Skeletal muscle tissue (tissue), 4 donors: ENCODE results near the gene SEZ6. TPM values are rescaled to one million over a fixed set of nuclear protein-coding genes. Genes with fewer than 3 reads are reported as not detected.
A peak's percentile ranks its signal among the peaks of the same experiment; 100 is the strongest.

Experiments used
- H3K27ac ChIP-seq: one replicate; pipeline ENCODE4 v1.7.0; 2013; ENCODE audit warnings: mild to moderate bottlenecking, low read depth, low read length, inconsistent platforms
- H3K27me3 ChIP-seq, 3 donors: one replicate each; pipeline ENCODE4 v1.7.0; 2013; ENCODE audit warnings: low read length in 3 of 3; ENCODE audit not compliant: control insufficient read depth in 3 of 3, insufficient read depth in 3 of 3
- H3K36me3 ChIP-seq, 3 donors: one replicate each; pipeline ENCODE4 v1.7.0; 2013; ENCODE audit warnings: low read length in 3 of 3; ENCODE audit not compliant: control insufficient read depth in 3 of 3, insufficient read depth in 3 of 3
- H3K4me1 ChIP-seq, 3 donors: one replicate each; pipeline ENCODE4 v1.7.0; 2013; ENCODE audit warnings: low read length in 3 of 3, mild to moderate bottlenecking in 3 of 3; ENCODE audit not compliant: control insufficient read depth in 3 of 3, insufficient read depth in 3 of 3
- H3K4me3 ChIP-seq, 3 donors: one replicate each; pipeline ENCODE4 v1.7.0; 2013; ENCODE audit warnings: low read length in 3 of 3
- H3K9ac ChIP-seq, 3 donors: one replicate each; pipeline ENCODE4 v1.7.0; 2013; ENCODE audit warnings: low read length in 3 of 3, mild to moderate bottlenecking in 3 of 3, moderate library complexity in 2 of 3, low read depth in 1 of 3
- H3K9me3 ChIP-seq, 3 donors: one replicate each; pipeline ENCODE4 v1.7.0; 2013; ENCODE audit warnings: low read length in 3 of 3; ENCODE audit not compliant: control insufficient read depth in 3 of 3
- total RNA-seq: library from RNA; depleted of rRNA; stranded (reverse); fragments of >200 nt; gene quantifications from one replicate; pipeline ENCODE4 v1.2.3, GENCODE V29; 2014
- donor health status: Osteomylitis.

SEZ6 gene
- total RNA-seq, 1 donor from 2014 or later, result not detected

DNA sequence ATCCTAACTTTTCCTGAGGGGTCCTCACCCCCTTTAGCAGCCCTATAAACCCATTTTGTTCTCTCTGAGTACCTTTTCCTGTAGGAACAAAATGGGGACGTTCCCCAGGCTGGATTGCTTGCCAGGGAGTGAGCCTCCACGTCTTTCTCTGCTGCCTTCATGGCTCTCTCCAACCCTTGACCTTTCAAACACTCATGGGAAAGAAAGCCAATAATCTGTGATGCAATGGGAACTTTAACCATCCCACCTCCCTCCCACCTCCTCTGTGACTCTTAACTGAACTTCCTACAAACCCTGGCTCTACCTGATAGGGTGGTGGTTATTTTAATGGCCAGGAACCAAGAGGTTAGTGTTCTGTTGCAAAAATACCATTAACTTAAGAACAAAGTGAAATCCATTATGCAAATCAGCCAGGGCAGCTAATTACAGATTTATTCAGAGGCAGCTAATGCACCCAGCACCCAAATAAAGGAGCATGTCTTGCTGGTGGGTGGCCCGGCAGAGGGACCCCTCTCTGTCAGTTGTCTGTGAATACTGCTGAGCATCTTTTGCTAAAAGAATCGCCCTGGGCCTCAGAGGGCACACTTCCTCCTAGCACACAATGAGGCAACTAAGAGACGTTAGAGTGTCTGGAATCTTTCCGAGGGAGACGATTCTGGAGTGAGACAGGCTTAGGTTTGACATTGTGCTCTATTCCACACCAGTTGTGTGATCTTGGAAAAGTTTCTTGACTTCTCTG lies 40.1 kb upstream of the SEZ6 start:
- H3K9ac ChIP-seq, result no peak overlapping the region
- no peaks in the 10 kb centered on the region for H3K9me3 ChIP-seq
- H3K4me3 ChIP-seq, result no peak overlapping the region
- H3K27me3 ChIP-seq, result peaks cover 0 to 7% (median 2%) of the 10 kb centered on the region in 3 donors
- H3K4me1 ChIP-seq, result peaks cover 7 to 10% (median 10%) of the 10 kb centered on the region in 3 donors
- no peak overlapping the region for H3K27ac ChIP-seq
- H3K36me3 ChIP-seq, result no peaks in the 10 kb centered on the region

DNA sequence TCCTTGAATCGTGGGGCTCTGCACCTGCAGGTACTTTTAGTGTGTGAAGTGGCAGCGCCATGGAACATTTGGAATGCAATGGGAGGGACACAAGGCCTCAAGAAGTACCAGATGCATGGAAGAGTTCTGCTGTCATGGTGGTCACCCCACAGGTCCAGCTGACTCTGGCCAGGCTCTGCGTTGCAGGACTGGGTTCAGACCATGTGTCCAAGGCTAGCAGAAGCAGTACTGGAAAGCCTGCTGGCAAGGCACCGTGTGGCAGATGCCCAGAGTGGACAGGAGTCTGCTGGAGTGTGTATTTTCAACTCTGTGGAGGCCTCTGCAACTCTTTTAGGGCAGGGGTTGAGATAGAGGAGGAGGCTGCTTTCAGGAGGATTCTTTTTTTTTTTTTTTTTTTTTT lies 39.2 kb upstream of the SEZ6 start:
- H3K9me3 ChIP-seq, result no peaks in the 10 kb centered on the region
- H3K4me1 ChIP-seq, result peaks cover 10 to 13% (median 10%) of the 10 kb centered on the region in 3 donors
- no peak overlapping the region for H3K27ac ChIP-seq
- H3K9ac ChIP-seq, result no peak overlapping the region
- no peak overlapping the region for H3K4me3 ChIP-seq
- H3K36me3 ChIP-seq, result no peaks in the 10 kb centered on the region
- H3K27me3 ChIP-seq, result peaks cover 0 to 7% (median 2%) of the 10 kb centered on the region in 3 donors

DNA sequence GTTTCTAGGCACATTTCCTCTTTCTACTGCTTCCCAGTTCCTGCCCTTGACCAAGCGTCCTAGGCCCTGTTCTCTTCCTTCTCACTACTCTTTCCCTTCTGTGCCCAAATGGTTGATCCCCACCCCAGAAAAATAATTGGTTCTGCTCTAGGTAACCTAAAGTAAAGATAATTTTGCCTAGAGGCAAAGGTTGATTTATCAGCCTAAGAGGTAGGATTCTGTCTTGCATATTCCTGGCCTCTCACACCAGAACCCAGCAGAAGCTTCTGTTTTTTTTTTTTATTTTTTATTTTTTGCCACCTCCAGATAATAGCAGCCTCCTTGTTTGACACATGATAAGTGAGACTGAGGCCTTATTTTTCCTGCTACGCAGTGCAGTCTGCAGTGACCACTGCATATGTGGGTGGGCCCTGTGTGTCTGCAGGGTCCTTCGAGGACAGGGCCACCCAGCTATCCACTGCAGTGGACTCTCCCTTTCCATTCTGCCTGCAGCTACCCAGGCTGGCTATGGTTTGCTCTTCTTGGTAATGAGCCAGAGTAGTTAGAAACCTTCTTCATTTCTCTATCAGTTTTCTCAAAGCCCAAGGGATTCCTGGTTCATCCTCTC lies 37.8 kb upstream of the SEZ6 start:
- Histone ChIP-seq H3K27me3 (peaks cover 0 to 5% (median 4%) of the 10 kb centered on the region in 3 donors), H3K27ac (no peak overlapping the region), H3K4me3 (no peak overlapping the region), H3K9ac (no peak overlapping the region), H3K9me3 (no peaks in the 10 kb centered on the region), H3K36me3 (no peaks in the 10 kb centered on the region), H3K4me1 (peaks cover 10 to 17% (median 11%) of the 10 kb centered on the region in 3 donors)

DNA sequence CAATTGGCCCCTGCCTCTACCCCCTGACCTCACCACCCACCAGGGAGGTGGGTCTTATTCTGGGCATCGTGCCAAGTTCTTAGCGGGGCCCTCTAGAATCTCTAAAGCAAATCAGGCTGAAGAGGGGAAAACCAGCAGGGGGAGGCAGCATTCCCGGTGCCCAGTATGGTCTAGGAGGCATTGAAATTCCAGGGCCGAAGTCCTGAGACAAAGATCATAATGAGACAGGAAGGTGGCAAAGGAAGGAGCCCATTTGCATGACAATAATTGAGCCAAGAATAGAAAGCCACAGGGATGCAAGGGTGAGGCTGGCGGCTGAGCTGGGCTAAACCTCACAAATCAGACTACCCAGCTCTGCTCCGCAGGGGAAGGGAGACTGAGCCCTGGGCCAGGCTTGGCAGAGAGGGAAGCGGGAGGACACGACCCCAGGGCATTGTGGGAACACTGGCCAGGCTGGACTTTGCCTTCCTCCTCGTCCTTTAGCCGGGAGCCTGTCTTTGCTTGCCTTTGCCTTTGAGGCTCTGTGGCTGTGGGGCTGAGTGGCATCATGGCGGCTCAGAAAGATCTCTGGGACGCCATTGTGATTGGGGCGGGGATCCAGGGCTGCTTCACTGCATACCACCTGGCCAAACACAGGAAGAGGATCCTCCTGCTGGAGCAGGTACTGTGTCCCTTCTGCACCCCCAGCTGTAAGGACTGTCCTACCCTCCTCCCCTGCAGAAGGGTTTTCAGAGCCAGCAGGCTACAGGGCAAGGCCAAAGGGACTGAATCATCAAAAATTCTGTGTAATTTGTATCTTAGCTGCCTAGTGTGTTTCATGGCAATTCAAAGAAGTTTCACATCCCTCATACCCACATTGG lies 37.1 kb upstream of the SEZ6 start, which contains the start of gene PIPOX:
Gene PIPOX, plus strand, starts transcription at position 463 of the 860 bp plus-strand sequence. Its CDS starts 85 bp downstream, at position 548.
- no peak within 1 kb of the TSS for H3K4me3 ChIP-seq
- H3K9ac ChIP-seq, result no peak within 1 kb of the TSS

DNA sequence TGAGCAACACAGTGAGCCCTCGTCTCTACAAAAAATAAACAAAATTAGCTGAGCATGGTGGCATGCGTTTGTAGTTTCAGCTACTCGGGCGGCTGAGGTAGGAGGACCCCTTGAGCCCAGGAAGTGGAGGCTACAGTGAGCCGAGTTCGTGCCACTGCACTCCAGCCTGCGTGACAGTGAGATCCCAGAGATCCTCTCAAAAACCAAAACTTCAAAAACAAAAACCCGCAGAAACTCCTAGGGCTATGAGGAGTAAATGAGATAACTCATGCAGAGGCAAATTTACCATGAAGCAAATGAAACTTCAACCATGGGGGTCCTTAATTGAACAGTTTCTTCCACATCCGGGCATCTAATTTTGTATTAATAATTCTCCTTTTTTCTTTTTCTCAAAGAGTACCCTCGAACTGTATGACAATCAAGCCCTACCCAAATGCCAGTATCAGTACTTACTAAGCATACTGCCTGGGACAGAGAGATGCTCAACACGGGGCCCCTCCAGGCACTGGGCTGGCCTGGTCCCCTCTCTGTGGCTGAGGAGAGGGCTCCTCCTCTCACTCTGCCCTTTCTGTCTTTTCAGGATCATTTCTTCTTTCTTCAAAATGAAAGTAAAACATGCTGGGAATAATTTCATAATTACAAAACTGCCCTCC lies 36.3 kb upstream of the SEZ6 start:
- no peak overlapping the region for H3K4me3 ChIP-seq
- H3K9me3 ChIP-seq, result no peaks in the 10 kb centered on the region
- H3K4me1 ChIP-seq, result peaks cover 13 to 17% (median 14%) of the 10 kb centered on the region in 3 donors
- H3K36me3 ChIP-seq, result no peaks in the 10 kb centered on the region
- no peak overlapping the region for H3K9ac ChIP-seq
- no peak overlapping the region for H3K27ac ChIP-seq
- peaks cover 13 to 16% (median 13%) of the 10 kb centered on the region in 3 donors for H3K27me3 ChIP-seq

More for the DNA sequence above, 37.1 kb upstream of the SEZ6 start, which contains the start of gene PIPOX:
- H3K9me3 ChIP-seq, result no peaks in the 10 kb centered on the region
- H3K36me3 ChIP-seq, result no peaks in the 10 kb centered on the region
- peaks cover 13 to 17% (median 13%) of the 10 kb centered on the region in 3 donors for H3K4me1 ChIP-seq
- peaks cover 6 to 9% (median 6%) of the 10 kb centered on the region in 3 donors for H3K27me3 ChIP-seq
- peak within 1 kb of the TSS; percentile 64 for H3K27ac ChIP-seq

DNA sequence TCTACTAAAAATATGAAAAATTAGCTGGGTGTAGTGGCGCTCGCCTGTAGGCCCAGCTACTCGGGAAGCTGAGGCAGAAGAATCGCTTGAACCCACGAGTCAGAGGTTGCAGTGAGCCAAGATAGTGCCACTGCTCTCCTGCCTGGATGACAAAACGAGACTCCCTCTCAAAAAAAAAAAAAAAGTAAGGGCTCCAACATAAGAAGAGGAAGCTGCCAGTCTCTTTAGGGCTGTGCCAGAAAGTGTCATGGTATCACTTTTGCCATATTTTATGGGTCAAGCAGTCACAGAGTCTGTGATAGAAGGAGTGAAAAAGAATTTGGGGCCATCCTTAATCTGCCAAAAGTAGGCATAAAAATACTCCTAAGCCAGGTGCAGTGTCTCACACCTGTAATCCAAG lies 35.7 kb upstream of the SEZ6 start:
- Histone ChIP-seq H3K9ac (no peak overlapping the region), H3K4me1 (peaks cover 13 to 17% (median 13%) of the 10 kb centered on the region in 3 donors), H3K4me3 (no peak overlapping the region), H3K27me3 (peaks cover 14 to 17% (median 14%) of the 10 kb centered on the region in 3 donors), H3K9me3 (no peaks in the 10 kb centered on the region), H3K27ac (no peak overlapping the region), H3K36me3 (no peaks in the 10 kb centered on the region)

DNA sequence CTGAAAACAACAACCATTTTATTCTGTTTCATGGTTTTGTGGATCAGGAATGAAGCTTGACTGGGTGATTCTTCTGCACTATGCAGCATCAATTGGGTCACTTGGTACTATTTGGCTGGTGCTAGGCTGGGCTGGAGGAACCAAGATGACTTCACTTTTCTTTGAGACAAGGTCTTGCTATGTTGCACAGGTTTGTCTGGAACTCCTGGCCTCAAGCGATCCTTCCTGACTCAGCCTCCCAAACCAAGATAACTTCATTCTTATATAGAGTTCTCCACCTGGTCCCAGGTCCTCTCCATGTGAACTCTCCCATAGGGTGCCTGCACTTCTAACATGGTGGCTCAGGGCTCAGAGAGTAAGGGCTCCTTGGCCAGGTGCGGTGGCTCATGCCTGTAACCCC lies 35.3 kb upstream of the SEZ6 start:
- peaks cover 14 to 17% (median 14%) of the 10 kb centered on the region in 3 donors for H3K27me3 ChIP-seq
- H3K4me3 ChIP-seq, result no peak overlapping the region
- no peaks in the 10 kb centered on the region for H3K9me3 ChIP-seq
- peaks cover 9 to 17% (median 13%) of the 10 kb centered on the region in 3 donors for H3K4me1 ChIP-seq
- H3K36me3 ChIP-seq, result no peaks in the 10 kb centered on the region
- H3K9ac ChIP-seq, result no peak overlapping the region
- no peak overlapping the region for H3K27ac ChIP-seq

DNA sequence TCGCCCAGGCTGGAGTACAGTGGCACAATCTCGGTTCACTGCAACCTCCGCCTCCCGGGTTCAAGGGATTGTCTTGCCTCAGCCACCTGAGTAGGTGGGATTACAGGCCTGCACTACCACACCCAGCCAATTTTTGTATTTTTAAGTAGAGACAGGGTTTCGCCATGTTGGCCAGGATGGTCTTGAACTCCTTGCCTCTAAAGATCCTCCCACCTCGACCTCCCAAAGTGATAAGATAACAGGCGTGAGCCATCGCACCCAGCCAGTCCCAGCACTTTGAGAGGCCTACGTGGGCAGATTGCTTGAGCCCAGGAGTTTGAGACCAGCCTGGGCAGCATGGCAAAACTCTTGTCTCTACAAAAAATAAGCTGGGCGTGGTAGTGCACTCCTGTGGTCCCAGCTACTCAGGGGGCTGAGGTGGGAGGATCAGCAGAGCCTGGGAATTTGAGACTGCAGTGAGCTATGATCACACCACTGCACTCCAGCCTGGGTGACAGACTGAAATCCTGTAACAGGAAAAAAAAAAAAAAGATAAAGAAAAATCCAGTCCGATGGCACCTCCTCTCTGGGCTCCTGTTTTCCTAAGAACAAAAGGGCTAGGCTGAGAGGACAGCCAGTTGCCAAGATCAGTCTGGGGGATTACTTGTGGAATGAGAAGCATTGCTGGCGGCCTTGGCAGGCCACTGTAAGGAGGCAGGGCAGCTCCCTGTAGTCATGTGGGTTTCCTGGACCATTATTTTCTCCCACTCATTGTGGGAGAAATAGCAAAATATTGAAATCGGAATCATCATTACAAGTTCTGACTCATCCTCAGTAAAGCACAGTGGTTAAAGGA lies 34.1 kb upstream of the SEZ6 start:
- Histone ChIP-seq H3K4me1 (peaks cover 9 to 17% (median 13%) of the 10 kb centered on the region in 3 donors), H3K9ac (no peak overlapping the region)

More for the DNA sequence above, 34.1 kb upstream of the SEZ6 start:
- Histone ChIP-seq H3K9me3 (no peaks in the 10 kb centered on the region), H3K4me3 (no peak overlapping the region), H3K36me3 (no peaks in the 10 kb centered on the region), H3K27ac (no peak overlapping the region), H3K27me3 (peaks cover 14 to 21% (median 14%) of the 10 kb centered on the region in 3 donors)
